SH-SY5Y (cell line): Measurements from ENCODE around the gene FNIP2.

Experiments
- GATA2 ChIP-seq: IDR thresholded peaks from 2 replicates; pipeline ENCODE4 v1.6.1; 2011; ENCODE audit warnings: mild to moderate bottlenecking, low read depth, low read length
- GATA3 ChIP-seq: IDR thresholded peaks from 2 replicates; pipeline ENCODE4 v1.6.1; 2011; ENCODE audit warnings: low read depth, mild to moderate bottlenecking, low read length, moderate library complexity

DNA sequence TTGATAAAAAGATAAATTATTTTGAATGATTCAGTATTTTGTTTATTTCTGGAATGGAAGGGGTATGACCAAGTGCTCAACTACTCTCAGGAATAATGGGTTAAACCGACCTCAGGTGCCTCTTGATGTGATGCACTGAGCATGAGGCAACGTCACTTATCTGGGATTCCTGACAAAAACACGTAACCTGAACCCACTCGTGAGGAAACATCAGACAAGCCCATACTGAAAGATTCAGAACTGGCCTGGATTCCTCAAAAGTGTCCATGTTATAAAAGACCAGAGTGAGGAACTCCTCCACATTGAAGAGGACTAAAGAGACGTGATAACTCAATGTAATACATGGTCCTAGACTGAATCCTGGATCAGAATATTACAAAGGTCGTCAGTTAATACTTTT, 144.0 kb downstream of the FNIP2 start:
- TF ChIP-seq GATA2 (no peak), GATA3 (no peak)
